HG02885 (cell line): ENCODE measurements around the gene COQ3.

Experiments used
- ATAC-seq: cut with Tn5 transposase; IDR thresholded peaks from one replicate; pipeline ENCODE4 v1.9.1; 2021; ENCODE audit warnings: mild to moderate bottlenecking; ENCODE audit not compliant: unreplicated experiment, poor library complexity

The COQ3 gene

DNA sequence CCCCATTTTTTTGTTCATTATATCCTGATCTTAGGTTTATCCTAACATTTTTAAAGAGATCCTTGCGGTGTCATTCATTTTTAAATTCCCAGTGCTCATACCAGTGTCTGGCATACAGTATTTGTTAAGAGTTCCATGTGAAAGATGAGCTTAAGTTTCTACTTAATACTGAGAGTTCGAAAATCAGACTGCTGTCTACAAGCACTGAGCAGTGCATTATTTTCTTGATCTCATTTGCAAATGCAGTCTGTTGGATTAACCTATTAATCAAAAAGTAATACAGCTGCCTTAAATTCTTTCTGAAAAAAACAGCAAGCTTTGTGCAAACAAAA is 663 bp downstream of the COQ3 start:
- ATAC-seq, result peak; percentile 23

GRCh38 chr6:99390896-99391295 is 3.1 kb downstream of the COQ3 start:
- no peak for ATAC-seq

DNA sequence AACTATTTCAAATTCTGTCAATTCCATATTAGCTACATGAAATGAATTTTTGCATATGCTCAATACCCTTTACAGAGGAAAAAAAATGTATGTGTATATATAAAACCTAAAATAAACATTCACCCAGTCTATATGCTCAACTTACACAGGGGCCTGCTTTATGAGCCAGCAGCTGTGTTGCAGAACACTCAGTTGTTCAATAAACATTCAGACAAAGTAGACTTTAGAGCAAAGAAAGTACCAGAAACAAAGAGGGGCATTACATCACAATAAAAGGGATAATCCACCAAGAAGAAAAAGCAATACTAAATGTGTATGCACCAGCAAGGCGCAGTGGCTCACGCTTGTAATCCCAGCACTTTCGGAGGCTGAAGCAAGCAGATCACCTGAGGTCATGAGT is 9.5 kb downstream of the COQ3 start:
- no peak for ATAC-seq

DNA sequence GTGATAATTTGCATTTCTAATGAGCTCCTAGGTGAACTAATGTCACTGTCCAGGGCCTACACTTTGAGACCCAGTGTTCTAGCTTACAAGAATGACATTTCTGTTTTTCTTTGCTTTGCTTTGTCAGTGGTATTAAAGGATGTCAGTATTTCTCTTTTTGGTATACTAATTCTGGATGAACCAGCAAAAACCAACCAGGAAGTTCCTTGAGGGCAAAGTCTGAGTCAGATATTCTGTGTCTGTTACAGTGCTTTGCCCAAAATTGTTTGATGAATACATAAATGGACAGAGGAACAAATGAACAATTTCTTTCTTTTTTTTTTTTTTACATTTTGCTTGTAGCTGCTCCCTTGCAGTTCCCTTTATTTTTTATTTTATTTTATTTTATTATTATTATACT is 15.4 kb downstream of the COQ3 start:
- ATAC-seq, result no peak

GRCh38 chr6:99369533-99369932 is 24.5 kb downstream of the COQ3 start:
- ATAC-seq, result no peak

GRCh38 chr6:99366852-99367251 is 27.1 kb downstream of the COQ3 start:
- no peak for ATAC-seq

GRCh38 chr6:99364026-99364425 is 30.0 kb downstream of the COQ3 start:
- peak; percentile 94 for ATAC-seq

GRCh38 chr6:99362678-99363268 is 31.2 kb downstream of the COQ3 start:
- ATAC-seq, result no peak

DNA sequence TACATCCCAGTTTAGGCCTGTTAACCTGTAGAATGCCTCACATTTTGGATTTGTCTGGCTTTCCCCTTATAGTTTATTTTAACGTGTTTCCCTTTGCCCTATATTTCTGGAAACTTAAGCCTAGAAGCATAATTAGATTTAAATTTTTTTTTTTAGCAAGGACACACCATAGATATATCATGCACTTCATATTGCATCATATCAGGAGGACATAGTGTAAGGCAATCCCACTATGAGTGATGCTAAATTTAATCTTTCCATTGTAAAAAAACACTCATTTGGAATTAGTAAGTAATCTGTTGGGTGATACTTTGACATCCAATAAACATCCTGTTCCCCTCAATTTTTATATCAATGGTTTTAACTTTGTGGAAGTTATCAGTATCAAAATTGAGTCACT is 34.2 kb downstream of the COQ3 start:
- no peak for ATAC-seq

- no peak for ATAC-seq
Measured at GRCh38 chr6:99356641-99357040, 37.4 kb downstream of the COQ3 start.

GRCh38 chr6:99354983-99355382 is 39.0 kb downstream of the COQ3 start:
- ATAC-seq, result no peak

DNA sequence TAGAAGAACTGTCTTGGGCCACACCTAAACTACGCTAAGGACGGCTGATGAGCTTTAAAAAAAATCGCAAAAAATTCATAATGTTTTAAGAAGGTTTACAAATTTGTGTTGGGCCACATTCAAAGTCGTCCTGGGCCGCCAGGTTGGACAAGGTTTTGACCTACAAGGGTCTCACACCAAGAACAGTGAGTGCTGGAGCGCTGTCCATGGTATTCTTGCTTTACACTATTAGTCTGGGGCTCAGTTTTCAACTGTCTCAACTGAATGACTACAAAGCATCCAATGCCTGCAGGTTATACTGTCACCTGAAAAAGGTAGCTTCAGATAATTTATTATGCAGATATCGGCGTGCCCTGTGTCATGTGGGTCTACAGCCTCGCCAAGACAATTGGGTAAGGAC is 40.9 kb downstream of the COQ3 start:
- no peak for ATAC-seq

DNA sequence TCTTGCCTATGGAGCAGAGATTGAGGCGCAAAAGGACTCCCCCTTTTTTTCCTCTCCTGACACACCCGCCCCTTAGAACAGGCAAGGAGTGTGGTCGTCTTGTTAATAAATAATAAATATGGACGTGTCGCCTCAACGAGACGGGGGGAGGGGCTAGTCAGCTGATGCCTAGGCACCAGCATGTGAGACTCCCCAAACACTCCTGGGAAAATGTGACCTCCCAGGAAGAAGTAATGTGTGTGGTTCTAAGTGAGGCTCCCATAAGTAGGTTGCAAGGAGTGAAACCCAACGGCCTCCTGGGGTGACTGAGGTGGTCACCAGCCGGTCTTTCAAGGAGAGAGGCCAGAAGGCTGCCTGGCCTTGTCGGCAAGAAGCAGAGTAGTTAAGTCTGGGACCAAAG is 43.4 kb downstream of the COQ3 start:
- no peak for ATAC-seq

DNA sequence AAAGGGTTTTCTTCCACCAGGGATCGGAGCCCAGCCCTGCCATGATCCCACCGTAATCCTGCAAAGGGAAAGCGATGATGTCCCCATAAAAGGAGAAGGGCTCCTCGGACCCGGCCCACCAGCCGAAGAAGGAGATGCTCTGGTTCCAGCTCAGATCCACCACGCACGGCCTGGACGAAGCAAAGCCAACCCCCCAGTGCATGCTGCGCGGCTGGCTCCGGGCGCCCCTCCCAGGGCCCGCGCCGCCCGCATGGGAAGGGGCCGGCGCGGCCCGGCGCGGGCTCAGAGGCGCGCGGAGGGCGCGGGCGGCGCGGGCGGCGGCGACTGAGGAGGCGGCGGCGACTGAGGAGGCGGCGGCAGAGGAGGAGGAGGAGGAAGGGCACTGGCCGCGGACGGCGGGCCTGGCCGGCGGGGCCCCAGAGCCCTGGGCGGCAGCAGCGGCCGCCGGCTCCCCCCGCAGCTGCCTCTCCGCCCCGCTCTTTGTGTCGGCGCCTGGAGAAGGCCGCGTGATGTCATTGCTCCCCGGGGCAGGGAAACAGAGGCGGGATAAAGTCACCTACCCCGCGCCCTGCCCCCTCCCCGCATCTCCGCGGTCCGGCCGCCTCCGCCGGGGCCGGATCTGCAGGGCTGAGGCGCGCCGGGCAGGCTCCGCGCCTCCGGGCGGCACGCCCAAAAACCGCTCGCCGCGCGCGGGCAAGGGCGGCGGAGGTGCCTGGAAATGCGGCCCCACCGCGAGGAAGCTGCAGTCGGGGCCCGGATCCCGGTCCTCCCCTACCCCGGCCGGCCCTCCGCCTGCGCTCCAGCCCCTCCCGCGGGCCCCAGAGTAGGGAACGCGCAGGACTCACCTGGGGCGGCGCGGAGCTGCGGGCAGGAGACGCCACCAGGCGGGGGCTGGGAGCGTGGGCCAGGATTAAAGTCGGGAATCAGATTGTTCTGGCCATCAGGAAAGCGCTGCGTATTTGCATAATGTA is 44.5 kb downstream of the COQ3 start, which contains the start of gene FAXC:
TSS of gene FAXC (minus strand) at position 504 of the 971 bp plus-strand sequence. CDS start at position 202, 302 bp downstream.
- peak; percentile 60 for ATAC-seq

- no peak for ATAC-seq
Measured at GRCh38 chr6:99348288-99349170, 45.5 kb downstream of the COQ3 start.

DNA sequence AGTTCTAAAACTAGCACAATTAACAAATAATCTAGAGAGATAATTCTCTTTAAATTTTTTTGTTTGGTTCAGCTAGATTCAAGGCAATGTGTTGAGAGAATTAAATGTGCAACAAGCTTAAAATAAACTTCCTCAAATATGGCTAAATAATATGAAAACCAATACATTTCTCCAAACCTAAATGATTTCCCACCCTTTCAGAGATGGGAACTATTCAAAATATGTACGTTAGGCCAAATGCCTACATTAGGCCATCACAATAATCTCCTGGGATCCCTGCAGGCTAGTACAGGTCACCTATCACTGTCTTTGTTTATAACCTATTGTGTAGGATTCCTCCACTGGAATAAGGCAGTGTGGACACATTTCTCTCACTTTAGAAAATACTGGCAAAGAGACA is 46.2 kb downstream of the COQ3 start:
- no peak for ATAC-seq

DNA sequence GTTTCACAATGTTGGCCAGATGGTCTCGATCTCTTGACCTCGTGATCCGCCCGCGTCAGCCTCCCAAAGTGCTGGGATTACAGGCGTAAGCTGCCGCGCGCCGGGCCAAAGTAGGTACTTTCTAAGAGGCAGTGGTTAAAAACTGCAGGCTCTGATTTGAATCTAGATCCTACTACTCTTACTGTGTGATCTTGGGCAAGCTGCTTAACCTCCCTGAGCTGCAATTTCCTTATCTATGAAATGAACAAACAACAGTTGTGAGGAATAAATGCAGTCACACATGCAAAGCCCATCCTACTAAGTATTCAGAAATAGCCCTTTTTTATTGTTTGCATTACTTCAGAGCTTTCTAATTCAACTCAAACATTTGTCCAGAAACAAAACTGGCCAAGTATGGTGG is 47.4 kb downstream of the COQ3 start:
- ATAC-seq, result no peak

GRCh38 chr6:99345164-99345563 is 48.8 kb downstream of the COQ3 start:
- ATAC-seq, result no peak

DNA sequence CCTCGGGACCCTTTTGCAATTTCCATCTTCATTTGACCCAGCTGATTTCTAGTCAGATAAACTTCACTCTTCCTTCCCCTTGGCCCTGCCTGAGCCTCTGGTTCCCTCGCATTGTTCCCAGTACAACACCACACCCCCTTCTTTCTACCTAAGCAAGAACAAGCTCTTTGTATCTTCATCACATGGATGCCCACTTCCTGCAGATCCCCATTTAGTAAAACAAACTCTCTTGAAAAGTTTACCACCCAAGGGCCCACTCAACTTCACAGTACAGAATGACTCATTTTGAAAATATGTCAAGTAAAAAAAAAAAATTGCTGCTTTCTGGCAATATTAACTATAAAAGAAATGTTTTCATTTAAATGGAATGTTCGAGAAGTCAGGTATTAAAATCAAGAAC is 49.7 kb downstream of the COQ3 start:
- peak; percentile 44 for ATAC-seq

DNA sequence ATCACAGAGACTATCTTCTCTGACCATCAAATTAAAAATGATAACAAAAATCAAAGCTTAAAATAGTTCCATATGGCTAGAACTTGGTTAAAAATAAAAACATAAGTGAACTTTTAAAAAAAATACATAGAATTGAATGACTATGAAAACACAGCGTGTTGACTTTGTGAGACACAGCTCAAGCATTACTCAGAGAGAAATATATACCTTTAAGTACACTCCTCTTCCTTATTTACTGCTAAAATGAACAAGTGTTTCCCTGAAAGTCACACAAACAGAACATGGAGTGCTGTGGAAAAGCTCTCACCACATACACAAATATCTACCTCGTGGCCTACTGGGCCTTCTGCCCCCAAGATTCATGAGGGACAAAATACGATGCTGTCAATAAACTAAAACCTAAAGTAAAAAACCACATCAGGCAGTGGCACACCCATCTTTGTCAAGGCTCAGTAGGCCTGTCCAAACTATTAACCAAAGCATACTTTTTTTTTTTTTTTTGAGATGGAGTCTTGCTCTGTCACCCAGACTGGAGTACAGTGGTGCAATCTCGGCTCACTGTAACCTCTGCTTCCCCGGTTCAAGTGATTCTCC is 52.0 kb downstream of the COQ3 start:
- peak; percentile 61 for ATAC-seq
